Progenitor cell of endocrine pancreas (in vitro differentiated cells): Measurements from ENCODE around the gene KCNK4. TPM values are rescaled to one million over a fixed set of nuclear protein-coding genes. Genes with fewer than 3 reads are reported as not detected.

ENCODE experiments used
- DNase-seq: peaks from one replicate; pipeline ENCODE4 v3.0.0; 2021; ENCODE audit warnings: low spot score; ENCODE audit not compliant: unreplicated experiment
- H3K27ac Mint-ChIP-seq: 2 replicates; pipeline ENCODE4 v1.8.0; 2021; ENCODE audit warnings: mild to moderate bottlenecking, moderate library complexity, mixed read lengths
- H3K27me3 Mint-ChIP-seq: 2 replicates; pipeline ENCODE4 v1.8.0; 2021; ENCODE audit warnings: mixed read lengths
- H3K36me3 Mint-ChIP-seq: 2 replicates; pipeline ENCODE4 v1.8.0; 2022; ENCODE audit warnings: mixed read lengths; ENCODE audit not compliant: insufficient read depth
- H3K4me1 Mint-ChIP-seq: 2 replicates; pipeline ENCODE4 v1.8.0; 2021; ENCODE audit warnings: low read depth, mixed read lengths
- H3K4me3 Mint-ChIP-seq: 2 replicates; pipeline ENCODE4 v1.8.0; 2021; ENCODE audit warnings: low read depth, mild to moderate bottlenecking, moderate library complexity, mixed read lengths
- H3K9me3 Mint-ChIP-seq: 2 replicates; pipeline ENCODE4 v1.8.0; 2021; ENCODE audit warnings: low read depth, mixed read lengths
- total RNA-seq: library from RNA; stranded (reverse); gene quantifications from 2 replicates; pipeline ENCODE4 v1.2.1, GENCODE V29; 2021
- TF ChIP-seq, protein P1 (sequence below): fragments of 200-600 bp; sonication (generic); IDR thresholded peaks from one replicate; pipeline ENCODE4 v1.5.0; 2021; ENCODE audit warnings: antibody characterized with exemption, mild to moderate bottlenecking; ENCODE audit not compliant: unreplicated experiment

Gene KCNK4
- total RNA-seq, 1 donor from 2014 or later: 0.62 TPM

DNA sequence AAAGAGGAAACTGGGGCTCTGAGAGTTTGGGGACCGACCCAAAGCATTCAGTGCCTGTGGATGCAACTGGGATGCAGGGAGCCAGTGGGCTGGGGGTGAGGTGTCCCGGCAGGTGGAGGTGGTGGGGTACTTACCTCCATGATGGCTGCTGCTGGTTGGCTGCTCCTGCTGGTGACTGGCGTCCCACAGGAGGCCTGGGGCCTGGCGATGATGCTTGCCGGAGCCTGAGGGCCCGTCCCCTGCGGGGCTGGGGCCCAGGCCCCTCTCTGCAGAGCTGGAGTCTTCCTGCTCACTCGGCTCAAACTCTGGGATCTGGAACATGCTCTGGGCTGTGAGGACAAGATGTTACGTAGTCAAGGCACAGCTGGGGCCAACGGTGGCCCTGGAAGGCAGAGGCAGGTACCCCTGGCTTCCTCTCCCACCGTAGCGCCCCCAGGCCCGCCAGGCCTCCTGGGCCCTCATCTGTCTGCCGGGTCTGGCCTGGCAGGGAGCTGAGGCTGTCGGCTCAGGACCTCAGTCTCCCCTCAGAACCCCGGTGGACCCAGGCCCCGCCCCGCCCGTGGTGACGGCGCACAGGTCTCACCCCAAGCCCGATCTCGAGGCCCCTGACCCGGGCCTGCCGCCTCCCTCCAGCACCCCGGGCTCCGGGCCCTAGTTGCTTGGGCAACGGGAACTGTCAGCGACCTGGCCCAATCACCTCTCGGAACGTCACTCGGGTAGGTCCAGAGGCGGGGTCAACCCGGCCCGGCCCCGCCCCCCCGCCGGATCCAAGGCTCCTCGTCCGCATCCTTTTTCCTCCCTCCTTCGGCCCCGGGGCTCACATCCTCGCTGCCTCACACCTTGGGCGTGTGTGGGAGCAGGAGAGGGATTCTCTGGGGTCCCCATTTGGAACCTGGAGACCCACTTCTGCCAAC is 6.8 kb upstream of the KCNK4 start, which contains the start of gene BAD:
TSS of gene BAD (minus strand) at position 618 of the 914 bp plus-strand sequence. CDS start at position 321, 297 bp downstream.
- Mint-ChIP-seq H3K27ac (peak within 1 kb of the TSS; percentile 88), H3K27me3 (peaks cover 2% of the 10 kb centered on the region), H3K4me1 (peaks cover 7% of the 10 kb centered on the region), H3K9me3 (no peaks in the 10 kb centered on the region), H3K4me3 (peak within 1 kb of the TSS; percentile 81), H3K36me3 (peaks cover 2% of the 10 kb centered on the region)
- TF ChIP-seq, protein P1, sequence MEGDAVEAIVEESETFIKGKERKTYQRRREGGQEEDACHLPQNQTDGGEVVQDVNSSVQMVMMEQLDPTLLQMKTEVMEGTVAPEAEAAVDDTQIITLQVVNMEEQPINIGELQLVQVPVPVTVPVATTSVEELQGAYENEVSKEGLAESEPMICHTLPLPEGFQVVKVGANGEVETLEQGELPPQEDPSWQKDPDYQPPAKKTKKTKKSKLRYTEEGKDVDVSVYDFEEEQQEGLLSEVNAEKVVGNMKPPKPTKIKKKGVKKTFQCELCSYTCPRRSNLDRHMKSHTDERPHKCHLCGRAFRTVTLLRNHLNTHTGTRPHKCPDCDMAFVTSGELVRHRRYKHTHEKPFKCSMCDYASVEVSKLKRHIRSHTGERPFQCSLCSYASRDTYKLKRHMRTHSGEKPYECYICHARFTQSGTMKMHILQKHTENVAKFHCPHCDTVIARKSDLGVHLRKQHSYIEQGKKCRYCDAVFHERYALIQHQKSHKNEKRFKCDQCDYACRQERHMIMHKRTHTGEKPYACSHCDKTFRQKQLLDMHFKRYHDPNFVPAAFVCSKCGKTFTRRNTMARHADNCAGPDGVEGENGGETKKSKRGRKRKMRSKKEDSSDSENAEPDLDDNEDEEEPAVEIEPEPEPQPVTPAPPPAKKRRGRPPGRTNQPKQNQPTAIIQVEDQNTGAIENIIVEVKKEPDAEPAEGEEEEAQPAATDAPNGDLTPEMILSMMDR: no peak
- DNase-seq: peak; percentile 92

DNA sequence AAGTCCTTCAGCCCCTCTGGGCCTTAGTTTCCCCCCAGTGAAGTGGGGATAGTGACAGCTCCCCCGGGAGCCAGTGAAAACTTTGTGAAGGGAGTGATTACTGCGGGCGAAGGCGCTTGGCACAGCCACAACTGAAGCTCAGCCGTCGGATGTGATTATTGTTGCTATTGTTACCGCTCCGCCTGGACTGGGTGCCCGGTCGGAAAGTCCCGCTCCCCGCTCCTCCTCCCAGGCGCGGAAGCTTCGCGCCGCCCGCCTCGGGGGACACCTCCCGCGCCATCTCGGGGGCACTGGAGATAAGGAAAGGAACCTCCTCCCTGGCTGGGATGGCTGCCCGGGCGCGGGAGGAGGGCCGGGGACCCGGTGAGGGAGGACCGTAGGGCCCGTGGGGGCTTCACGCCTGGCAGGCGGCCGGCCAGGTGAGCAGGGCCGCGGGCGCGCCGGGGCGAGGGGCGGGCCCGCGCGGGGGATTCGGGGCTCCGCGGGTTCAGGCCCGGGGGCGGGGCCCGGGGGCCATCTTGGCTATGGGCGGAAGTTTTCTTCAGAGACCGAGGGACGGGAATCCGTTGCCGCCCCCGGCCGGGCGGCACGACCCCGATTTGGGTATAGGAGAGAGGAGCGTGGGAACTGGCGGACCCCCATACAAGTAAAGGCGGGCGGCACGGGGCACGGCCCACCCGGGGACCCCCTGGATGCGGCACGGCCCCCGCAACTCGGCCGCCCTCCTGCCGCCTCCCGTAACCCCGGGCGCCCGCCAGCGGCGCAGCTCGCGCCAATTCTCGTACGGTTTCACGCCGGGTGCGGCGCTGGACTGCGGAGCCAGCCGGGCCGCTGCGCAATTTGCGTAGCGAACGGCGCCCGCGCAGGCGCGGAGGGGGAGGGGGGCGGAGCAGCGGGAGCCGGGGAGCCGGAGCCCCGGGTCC is 5.9 kb upstream of the KCNK4 start, which contains the start of gene GPR137:
TSS of gene GPR137 (plus strand) at position 887 of the 923 bp plus-strand sequence. CDS start 677 bp downstream, outside the sequence.
- peaks cover 4% of the 10 kb centered on the region for H3K36me3 Mint-ChIP-seq
- TF ChIP-seq, protein P1: no peak
- H3K9me3 Mint-ChIP-seq: no peaks in the 10 kb centered on the region
- H3K27me3 Mint-ChIP-seq: peaks cover 11% of the 10 kb centered on the region
- peaks cover 7% of the 10 kb centered on the region for H3K4me1 Mint-ChIP-seq
- DNase-seq: peak; percentile 84
- peak within 1 kb of the TSS; percentile 81 for H3K4me3 Mint-ChIP-seq
- H3K27ac Mint-ChIP-seq: peak within 1 kb of the TSS; percentile 88

DNA sequence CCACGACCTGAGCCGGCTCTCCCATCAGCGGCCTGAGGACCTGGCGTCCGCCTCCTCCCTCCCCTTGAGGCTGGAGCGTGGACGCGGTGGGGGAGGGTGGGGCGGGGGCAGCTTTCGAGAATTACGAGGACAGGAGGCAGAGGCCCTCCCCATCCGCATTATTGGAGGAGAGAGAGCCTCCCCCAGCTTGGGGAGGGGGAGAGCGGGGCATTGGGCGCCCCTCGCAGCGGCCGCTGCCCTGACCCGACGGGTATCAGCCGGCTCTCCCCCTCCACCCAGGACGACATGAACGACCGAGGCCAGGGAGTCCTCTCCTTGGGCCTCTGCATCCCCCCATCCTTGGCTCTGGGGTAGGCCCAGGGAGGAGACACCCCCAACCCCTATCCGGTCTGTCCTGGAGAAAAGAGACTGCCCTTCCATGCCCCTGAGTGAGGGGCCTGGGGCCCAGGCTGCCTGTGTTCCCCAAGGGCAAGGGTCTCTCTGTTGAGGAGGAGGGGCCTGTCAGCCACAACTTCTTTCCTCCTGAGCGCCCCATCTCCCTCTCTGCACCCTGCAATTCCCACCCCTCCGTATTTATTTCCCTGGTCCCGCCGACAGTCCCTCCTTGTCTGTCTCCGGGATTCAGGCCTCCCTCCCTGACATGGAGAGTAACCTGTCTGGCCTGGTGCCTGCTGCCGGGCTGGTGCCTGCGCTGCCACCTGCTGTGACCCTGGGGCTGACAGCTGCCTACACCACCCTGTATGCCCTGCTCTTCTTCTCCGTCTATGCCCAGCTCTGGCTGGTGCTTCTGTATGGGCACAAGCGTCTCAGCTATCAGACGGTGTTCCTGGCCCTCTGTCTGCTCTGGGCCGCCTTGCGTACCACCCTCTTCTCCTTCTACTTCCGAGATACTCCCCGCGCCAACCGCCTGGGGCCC is 5.0 kb upstream of the KCNK4 start:
- no peak for DNase-seq
- no peaks in the 10 kb centered on the region for H3K9me3 Mint-ChIP-seq
- TF ChIP-seq, protein P1: no peak
- peaks cover 4% of the 10 kb centered on the region for H3K36me3 Mint-ChIP-seq
- no peak overlapping the region for H3K27ac Mint-ChIP-seq
- peaks cover 7% of the 10 kb centered on the region for H3K4me1 Mint-ChIP-seq
- peak overlapping the region; percentile 75 for H3K4me3 Mint-ChIP-seq
- peaks cover 19% of the 10 kb centered on the region for H3K27me3 Mint-ChIP-seq

DNA sequence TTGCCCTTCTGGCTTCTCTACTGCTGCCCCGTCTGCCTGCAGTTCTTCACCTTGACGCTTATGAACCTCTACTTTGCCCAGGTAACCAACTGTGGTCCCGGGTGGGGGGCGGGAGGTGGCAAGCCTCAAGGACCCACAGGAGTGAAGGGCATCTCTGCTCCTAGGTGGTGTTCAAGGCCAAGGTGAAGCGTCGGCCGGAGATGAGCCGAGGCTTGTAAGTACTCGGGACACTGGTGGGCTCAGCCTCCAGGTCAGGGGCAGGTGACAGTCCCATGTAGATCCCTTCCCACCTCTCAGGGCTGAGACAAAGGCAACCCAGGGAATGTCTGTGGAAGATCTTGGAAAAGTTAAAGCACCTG is 4.3 kb upstream of the KCNK4 start:
- Mint-ChIP-seq H3K9me3 (no peaks in the 10 kb centered on the region), H3K36me3 (peaks cover 4% of the 10 kb centered on the region), H3K4me1 (peaks cover 7% of the 10 kb centered on the region), H3K4me3 (peak overlapping the region; percentile 75), H3K27ac (no peak overlapping the region), H3K27me3 (peaks cover 19% of the 10 kb centered on the region)
- DNase-seq: no peak
- TF ChIP-seq, protein P1: no peak
